GM15510 (cell line): Measurements from ENCODE around the gene FUBP3.

Experiments used
- POLR2A ChIP-seq: IDR thresholded peaks from 3 replicates; pipeline ENCODE4 v1.6.1; 2011; ENCODE audit warnings: borderline replicate concordance; ENCODE audit not compliant: insufficient read length; ENCODE audit errors: extremely low read depth

The FUBP3 gene, protein sequence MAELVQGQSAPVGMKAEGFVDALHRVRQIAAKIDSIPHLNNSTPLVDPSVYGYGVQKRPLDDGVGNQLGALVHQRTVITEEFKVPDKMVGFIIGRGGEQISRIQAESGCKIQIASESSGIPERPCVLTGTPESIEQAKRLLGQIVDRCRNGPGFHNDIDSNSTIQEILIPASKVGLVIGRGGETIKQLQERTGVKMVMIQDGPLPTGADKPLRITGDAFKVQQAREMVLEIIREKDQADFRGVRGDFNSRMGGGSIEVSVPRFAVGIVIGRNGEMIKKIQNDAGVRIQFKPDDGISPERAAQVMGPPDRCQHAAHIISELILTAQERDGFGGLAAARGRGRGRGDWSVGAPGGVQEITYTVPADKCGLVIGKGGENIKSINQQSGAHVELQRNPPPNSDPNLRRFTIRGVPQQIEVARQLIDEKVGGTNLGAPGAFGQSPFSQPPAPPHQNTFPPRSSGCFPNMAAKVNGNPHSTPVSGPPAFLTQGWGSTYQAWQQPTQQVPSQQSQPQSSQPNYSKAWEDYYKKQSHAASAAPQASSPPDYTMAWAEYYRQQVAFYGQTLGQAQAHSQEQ

GRCh38 chr9:130578865-130579737, at the start of gene FUBP3:
Gene FUBP3, plus strand, starts transcription at chr9:130579577. Its CDS starts 104 bp downstream, at chr9:130579681.
- TF ChIP-seq POLR2A = peak; percentile 95

DNA sequence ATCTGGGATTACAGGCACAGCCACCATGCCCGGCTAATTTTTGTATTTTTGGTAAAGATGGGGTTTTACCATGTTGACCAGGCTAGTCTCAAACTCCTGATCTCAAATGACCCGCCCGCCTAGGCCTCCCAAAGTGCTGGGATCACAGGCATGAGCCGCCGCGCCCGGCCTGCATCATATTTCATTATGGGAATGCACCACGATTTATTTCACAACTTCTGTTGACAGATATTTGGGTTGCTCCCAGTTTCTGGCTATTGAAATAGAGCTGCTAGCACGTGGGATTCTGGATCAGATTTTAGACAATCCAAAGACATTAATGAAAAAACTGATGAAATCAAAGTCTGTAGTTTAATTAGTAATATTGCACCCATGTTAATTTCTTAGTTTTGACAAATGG, 48.4 kb upstream of the FUBP3 start:
- no peak for TF ChIP-seq POLR2A

GRCh38 chr9:130531670-130532069, 47.7 kb upstream of the FUBP3 start:
- TF ChIP-seq POLR2A = no peak

GRCh38 chr9:130532426-130533080, 46.8 kb upstream of the FUBP3 start:
- no peak for TF ChIP-seq POLR2A

- TF ChIP-seq POLR2A = no peak
Measured at GRCh38 chr9:130535818-130536521, 43.4 kb upstream of the FUBP3 start.

DNA sequence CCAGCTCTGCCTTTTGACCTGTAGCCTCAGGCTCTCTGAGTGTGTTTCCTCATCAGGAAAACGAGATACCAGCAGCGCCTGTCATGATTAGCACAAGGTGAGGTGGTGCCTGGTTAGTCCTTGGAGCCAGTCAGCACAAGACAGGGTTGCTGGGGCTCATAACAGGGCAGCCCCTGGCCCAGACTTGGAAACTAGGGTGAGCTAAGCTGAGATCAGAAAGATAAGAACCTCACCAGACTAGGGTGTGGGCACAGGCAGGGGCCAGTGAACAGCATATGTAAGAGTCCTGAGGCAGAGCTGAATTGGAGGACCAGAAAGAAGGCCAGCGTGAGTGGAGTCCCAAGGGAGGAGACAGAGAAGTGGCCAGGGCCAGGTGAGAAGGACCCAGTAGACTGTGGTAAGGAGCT, 42.7 kb upstream of the FUBP3 start:
- TF ChIP-seq POLR2A = no peak

DNA sequence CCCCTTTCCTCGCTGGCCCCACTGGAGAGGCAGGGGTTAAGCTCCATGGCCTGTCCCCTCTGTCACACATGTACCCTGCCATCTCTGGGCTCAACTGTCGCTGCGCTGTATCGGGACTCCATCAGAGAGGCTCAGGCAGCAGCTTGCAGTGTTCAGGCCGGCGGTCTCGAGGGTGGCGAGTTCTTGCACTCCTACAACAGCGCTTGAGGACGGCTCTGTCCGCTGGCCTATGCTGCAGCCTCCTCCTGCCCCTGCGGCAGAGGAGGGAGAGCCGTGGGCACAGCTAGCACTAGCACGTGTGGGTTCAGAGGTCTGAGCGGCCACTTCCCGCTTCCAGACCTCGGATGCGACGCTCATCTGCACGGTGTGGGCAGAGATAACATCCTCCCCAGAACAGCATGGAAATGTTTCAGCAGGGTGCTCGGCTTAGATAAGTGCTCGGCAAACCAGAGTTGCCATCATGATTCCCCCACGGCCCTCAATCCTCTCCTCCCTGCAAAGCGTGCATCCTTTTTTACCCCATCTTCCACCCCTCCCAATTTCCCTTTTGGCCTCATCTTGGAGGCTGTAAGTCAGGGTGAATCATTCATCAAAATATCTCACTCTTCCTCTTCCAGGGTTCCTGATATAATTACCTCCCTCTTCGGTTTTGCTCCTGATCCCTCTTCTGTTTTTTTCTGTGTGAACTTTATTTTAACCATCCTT, 41.9 kb upstream of the FUBP3 start:
- TF ChIP-seq POLR2A = no peak

GRCh38 chr9:130539420-130540223, 39.8 kb upstream of the FUBP3 start:
- no peak for TF ChIP-seq POLR2A

DNA sequence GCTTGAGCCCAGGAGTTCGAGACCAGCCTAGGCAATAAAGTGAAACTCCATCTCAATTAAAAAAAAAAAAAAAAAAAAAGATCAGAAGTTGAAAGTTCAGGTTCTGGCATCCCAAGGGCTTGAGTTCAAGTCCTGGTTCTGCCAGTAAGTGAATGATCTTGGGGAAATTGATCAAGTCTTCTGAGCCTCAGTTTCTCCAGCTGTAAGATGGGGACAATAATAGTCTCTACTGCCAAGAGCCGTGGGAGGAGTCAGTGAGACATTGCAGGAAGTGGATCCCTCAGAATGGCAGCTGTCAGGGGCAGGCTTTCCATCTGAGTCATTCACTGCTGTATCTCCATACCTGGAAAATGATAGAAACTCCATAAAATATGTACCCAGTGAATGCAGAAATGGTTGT, 37.8 kb upstream of the FUBP3 start:
- TF ChIP-seq POLR2A = no peak

DNA sequence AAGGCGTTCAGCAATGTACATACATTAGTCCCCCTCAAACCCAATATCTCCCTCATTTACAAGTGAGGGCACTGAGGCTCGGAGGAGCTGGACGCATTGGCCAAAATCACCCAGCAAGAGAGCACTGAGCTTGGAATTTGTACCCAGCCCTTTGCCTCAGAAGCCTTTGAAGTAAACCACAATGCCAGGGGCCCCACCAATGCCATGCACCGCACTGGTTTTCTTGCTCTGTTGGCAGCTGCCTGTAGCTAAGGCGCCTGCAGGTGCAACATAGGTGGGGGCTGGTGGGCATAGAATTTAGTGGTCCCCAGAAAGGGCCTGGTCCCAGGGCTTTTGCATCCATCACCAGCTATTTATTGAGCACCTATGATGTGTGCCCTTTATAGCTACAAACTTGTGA, 37.3 kb upstream of the FUBP3 start:
- no peak for TF ChIP-seq POLR2A

DNA sequence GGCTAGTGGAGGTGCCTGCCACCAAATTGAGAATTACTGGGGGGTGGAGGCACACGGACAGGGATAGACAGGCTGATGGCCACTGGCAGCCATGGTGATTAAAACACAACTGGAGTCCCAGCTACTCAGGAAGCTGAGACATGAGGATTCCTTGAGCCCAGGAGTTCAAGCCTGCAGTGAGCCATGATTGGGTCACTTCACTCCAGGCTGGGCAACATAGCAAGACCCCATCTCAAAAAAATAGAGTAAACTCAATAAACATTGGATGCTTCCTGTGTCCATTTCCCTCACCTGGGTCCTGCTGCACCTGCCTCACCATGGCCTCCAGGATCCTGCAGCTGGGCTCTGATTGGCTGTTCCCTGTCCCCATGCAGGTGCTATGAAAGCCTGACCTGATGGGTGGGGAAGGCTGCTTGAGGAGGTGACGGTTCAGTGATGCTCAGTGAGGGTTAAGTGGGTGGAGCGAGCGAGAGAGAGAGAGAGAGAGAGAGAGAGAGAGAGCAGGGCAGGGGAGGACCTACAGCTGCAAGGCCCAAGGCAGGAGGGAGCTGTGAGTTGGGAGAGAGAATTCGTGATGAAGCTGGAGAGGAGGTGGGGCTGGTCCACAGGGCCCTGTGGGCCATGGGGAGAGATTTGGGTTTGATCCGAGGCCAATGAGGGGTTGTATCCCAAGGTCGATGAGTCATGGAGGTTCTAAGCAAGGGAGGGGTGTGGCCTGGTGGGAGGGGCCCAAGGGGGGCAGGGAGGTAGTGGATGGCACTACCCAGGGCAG, 36.7 kb upstream of the FUBP3 start:
- TF ChIP-seq POLR2A = no peak

- no peak for TF ChIP-seq POLR2A
Measured at GRCh38 chr9:130543368-130543767, 36.0 kb upstream of the FUBP3 start.
